Measurements from ENCODE around the gene MOGAT2. TPM values are rescaled to one million over a fixed set of nuclear protein-coding genes. Genes with fewer than 3 reads are reported as not detected.

Gene MOGAT2
- polyA plus RNA-seq, 2 donors: 0.02 TPM; not detected in 1

DNA sequence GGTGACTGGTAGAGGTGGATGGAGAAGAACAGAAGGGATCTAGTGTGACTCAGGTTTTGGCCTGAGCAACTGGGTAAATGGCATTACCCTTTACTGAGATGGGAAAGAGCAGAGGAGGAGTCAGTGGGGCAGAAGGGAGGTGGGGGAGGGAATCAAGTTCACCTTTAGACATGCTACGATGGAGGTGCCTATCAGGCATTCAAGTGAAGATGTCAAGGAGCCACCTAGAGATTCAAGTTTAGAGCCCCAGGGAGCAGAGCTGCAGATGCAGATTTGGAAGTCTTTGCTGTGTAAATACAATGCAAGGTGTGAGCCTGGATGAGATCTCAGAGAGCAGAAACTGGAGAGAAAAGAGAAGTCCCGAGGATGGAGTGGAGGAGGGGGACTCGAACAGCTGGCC, 979 bp upstream of the MOGAT2 start:
- Histone ChIP-seq H3K27me3 (ENCODE audit: control insufficient read depth in 1 of 2, insufficient read depth in 2 of 2, low read length in 2 of 2) (peaks cover 0 to 2% of the 10 kb centered on the region in 2 donors), H3K27ac (ENCODE audit: low read depth in 2 of 2, low read length in 1 of 2) (no peak overlapping the region), H3K4me1 (ENCODE audit: control insufficient read depth in 2 of 2, insufficient read depth in 2 of 2, low read length in 1 of 2) (peaks cover 3 to 4% of the 10 kb centered on the region in 2 donors), H3K4me3 (ENCODE audit: low read depth in 1 of 2, low read length in 2 of 2) (no peak overlapping the region), H3K36me3 (ENCODE audit: control insufficient read depth in 2 of 2, insufficient read depth in 2 of 2, low read length in 1 of 2) (no peaks in the 10 kb centered on the region), H3K9me3 (ENCODE audit: control insufficient read depth in 2 of 2, insufficient read depth in 1 of 2, low read depth in 1 of 2, low read length in 1 of 2) (no peaks in the 10 kb centered on the region)
- WGBS, 2 donors: 76 to 78% methylated on average over 3 of the region's 3 CpGs

DNA sequence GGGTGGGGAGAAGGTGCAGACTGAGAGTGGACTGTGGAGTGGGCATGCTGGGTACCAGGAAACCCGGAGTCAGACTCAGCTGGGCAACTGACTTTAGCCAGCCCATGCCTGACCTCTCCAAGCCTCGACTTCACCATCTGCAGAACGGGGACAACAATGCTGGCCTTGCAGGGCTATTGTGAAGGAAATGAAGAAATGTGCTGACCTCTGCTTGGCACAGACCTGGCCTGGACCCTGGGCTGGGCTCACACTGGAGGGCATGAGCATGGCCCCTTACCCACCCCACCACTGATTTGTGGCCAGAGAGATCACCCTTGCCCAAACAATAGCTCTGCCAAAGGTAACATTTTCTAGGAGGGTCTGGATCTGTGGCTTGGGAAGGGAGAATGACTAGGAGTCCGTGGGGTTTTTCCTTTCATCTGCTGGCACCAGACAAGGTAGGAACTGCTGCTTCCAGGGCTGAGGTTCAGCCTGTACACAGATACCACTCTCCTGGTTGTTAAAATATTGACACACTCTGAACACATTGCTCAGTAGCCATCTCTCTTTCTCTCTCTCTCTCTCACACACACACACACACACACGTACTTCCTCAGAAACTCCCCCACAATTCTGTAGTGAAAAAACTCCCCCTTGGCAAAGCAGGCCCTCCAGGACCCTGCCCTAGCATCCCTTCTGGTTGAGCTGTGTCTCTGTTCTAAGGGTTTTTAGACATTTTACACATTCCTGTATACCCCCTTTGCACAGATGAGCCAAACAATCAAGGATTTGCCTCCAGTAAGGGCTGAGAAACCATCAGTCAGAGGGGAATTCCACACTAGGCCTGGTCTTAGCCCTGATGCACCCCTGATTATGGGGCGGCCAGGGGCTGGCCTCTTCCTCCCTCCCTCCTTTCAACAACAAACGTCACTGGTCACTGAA, 1.0 kb downstream of the MOGAT2 start:
- H3K4me1 ChIP-seq (ENCODE audit: control insufficient read depth in 2 of 2, insufficient read depth in 2 of 2, low read length in 1 of 2): peaks cover 3 to 4% of the 10 kb centered on the region in 2 donors
- WGBS, 2 donors: 72 to 76% methylated on average over 7 of the region's 7 CpGs
- no peaks in the 10 kb centered on the region for H3K9me3 ChIP-seq (ENCODE audit: control insufficient read depth in 2 of 2, insufficient read depth in 1 of 2, low read depth in 1 of 2, low read length in 1 of 2)
- no peaks in the 10 kb centered on the region for H3K36me3 ChIP-seq (ENCODE audit: control insufficient read depth in 2 of 2, insufficient read depth in 2 of 2, low read length in 1 of 2)
- H3K27me3 ChIP-seq (ENCODE audit: control insufficient read depth in 1 of 2, insufficient read depth in 2 of 2, low read length in 2 of 2): no peaks in the 10 kb centered on the region
- H3K4me3 ChIP-seq (ENCODE audit: low read depth in 1 of 2, low read length in 2 of 2): no peak overlapping the region
- H3K27ac ChIP-seq (ENCODE audit: low read depth in 2 of 2, low read length in 1 of 2): no peak overlapping the region

DNA sequence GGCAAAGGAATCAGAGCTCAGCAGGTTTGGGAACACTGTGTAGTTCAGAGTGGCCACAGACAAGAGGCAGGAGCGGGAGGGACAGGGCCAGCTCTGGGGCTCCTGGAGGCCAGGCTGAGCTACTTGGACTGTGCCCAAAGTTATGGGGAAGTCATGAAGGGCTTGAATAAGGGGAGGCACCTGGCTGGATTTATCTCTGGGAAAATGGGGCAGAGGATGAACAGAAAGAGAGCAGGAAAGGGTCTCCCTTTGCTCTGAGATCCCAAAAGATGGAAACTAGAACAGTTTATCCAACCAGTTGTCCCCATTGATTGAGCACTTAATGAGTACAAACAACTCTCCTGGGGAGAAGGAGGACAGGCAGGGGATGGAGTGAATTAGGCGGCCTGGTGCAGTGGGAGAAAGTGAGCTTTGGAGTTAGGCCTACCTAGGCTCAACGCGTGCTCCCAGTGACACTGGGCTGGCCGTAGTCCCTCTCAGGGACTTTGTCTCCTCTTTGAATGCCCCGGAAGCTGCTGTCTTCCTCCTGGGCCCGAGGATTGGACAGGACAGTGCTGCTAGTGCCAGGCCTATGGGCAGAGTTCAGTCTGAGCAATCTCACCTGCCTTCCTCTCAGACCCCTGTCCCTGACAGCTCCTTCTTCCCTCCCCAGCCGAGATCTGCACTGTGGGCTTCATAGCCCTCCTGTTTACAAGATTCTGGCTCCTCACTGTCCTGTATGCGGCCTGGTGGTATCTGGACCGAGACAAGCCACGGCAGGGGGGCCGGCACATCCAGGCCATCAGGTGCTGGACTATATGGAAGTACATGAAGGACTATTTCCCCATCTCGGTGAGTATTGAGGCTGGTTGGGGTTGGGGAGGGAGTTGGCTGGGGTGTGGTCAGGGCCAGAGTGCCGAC, 2.0 kb downstream of the MOGAT2 start:
- Histone ChIP-seq H3K4me1 (ENCODE audit: control insufficient read depth in 2 of 2, insufficient read depth in 2 of 2, low read length in 1 of 2) (peaks cover 3 to 4% of the 10 kb centered on the region in 2 donors), H3K4me3 (ENCODE audit: low read depth in 1 of 2, low read length in 2 of 2) (no peak overlapping the region), H3K9me3 (ENCODE audit: control insufficient read depth in 2 of 2, insufficient read depth in 1 of 2, low read depth in 1 of 2, low read length in 1 of 2) (no peaks in the 10 kb centered on the region), H3K36me3 (ENCODE audit: control insufficient read depth in 2 of 2, insufficient read depth in 2 of 2, low read length in 1 of 2) (no peaks in the 10 kb centered on the region), H3K27me3 (ENCODE audit: control insufficient read depth in 1 of 2, insufficient read depth in 2 of 2, low read length in 2 of 2) (no peaks in the 10 kb centered on the region), H3K27ac (ENCODE audit: low read depth in 2 of 2, low read length in 1 of 2) (no peak overlapping the region)
- WGBS, 2 donors: 83 to 94% methylated on average over 14 of the region's 14 CpGs

DNA sequence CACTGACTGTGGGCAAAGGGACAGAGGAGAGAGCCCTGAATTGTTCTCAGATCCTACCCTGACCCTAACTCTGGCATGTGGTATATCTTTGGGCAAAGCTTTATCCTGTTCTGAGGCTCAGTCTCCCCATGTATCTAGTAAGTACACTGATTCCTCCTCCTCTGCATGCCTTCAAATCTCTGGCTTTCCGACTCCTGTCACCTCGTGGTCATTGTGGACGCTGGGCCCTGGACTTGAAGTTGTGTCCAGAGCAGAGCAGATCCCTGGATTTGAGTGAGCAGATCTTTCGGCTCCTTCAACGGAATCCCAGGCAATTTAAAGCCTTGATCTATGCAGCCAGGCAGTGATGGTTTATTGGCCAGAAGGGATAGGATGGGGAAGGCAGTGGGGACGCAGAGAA, 3.0 kb downstream of the MOGAT2 start:
- H3K4me1 ChIP-seq (ENCODE audit: control insufficient read depth in 2 of 2, insufficient read depth in 2 of 2, low read length in 1 of 2): peaks cover 3 to 4% of the 10 kb centered on the region in 2 donors
- WGBS, 2 donors: 94 to 95% methylated on average over 6 of the region's 6 CpGs
- no peak overlapping the region for H3K27ac ChIP-seq (ENCODE audit: low read depth in 2 of 2, low read length in 1 of 2)
- H3K9me3 ChIP-seq (ENCODE audit: control insufficient read depth in 2 of 2, insufficient read depth in 1 of 2, low read depth in 1 of 2, low read length in 1 of 2): no peaks in the 10 kb centered on the region
- H3K4me3 ChIP-seq (ENCODE audit: low read depth in 1 of 2, low read length in 2 of 2): no peak overlapping the region
- no peaks in the 10 kb centered on the region for H3K27me3 ChIP-seq (ENCODE audit: control insufficient read depth in 1 of 2, insufficient read depth in 2 of 2, low read length in 2 of 2)
- H3K36me3 ChIP-seq (ENCODE audit: control insufficient read depth in 2 of 2, insufficient read depth in 2 of 2, low read length in 1 of 2): no peaks in the 10 kb centered on the region

DNA sequence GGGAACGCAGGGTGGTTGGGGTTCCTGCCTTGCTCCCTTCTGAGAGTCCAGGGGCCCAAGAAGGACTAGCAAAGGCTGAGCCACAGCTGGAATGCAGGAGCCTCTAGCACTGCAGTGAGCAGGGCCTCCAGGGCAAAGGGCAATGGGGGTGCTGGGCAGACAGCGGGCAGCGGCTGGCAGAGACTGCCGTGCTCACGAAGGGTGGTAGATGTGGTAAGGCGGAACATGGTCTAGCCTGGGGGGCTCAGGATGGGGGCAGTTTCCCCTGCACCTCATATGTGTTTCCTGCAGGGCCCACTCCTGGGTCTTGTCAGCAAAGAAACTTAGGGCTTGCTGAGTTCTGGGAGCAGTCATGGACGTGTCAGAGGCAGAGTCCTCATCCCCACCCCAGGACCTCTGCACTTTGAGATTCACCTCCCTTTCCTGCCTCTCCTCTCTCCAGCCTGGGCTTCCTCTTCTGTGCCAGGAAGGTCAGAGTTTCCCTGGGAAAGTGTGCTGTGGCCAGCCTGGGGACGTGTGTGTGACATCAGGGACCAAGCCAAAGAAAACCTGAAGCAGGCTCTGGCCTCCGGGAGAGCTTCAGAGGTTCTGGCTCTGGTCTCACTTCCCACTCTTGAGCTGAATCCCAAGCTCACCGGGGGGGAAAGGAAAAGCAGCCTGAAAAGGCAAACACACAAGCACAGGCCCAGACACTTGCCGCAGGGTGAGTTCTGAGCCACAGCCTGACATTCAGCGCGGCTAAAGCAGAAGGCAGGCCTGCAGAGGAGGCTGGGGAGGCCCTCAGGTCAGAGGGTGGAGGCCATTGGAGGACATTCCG, 4.4 kb downstream of the MOGAT2 start:
- 72 to 78% methylated on average over 14 of the region's 14 CpGs for WGBS, 2 donors
- Histone ChIP-seq H3K36me3 (ENCODE audit: control insufficient read depth in 2 of 2, insufficient read depth in 2 of 2, low read length in 1 of 2) (no peaks in the 10 kb centered on the region), H3K4me1 (ENCODE audit: control insufficient read depth in 2 of 2, insufficient read depth in 2 of 2, low read length in 1 of 2) (peaks cover 3 to 4% of the 10 kb centered on the region in 2 donors), H3K27ac (ENCODE audit: low read depth in 2 of 2, low read length in 1 of 2) (no peak overlapping the region), H3K4me3 (ENCODE audit: low read depth in 1 of 2, low read length in 2 of 2) (no peak overlapping the region), H3K9me3 (ENCODE audit: control insufficient read depth in 2 of 2, insufficient read depth in 1 of 2, low read depth in 1 of 2, low read length in 1 of 2) (no peaks in the 10 kb centered on the region), H3K27me3 (ENCODE audit: control insufficient read depth in 1 of 2, insufficient read depth in 2 of 2, low read length in 2 of 2) (no peaks in the 10 kb centered on the region)

DNA sequence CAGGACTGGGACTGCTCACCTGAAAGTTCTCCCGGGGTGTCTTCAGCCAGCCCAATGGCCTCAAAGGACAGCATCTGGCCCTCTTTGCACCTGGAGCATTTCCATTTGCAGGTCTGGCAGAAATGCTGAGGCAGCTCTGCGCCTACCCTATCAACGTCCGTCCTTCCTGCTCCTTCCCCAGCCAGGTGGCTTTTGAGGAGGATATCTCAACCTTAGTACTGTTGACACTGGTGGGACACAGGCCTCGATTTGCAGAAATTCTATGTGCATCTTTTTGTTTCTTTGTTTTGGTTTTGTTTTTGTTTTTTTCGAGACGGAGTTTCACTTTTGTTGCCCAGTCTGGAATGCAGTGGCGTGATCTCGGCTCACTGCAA, 5.0 kb downstream of the MOGAT2 start:
- peaks cover 2 to 4% of the 10 kb centered on the region in 2 donors for H3K4me1 ChIP-seq (ENCODE audit: control insufficient read depth in 2 of 2, insufficient read depth in 2 of 2, low read length in 1 of 2)
- no peaks in the 10 kb centered on the region for H3K36me3 ChIP-seq (ENCODE audit: control insufficient read depth in 2 of 2, insufficient read depth in 2 of 2, low read length in 1 of 2)
- 82 to 85% methylated on average over 9 of the region's 9 CpGs for WGBS, 2 donors
- no peaks in the 10 kb centered on the region for H3K27me3 ChIP-seq (ENCODE audit: control insufficient read depth in 1 of 2, insufficient read depth in 2 of 2, low read length in 2 of 2)
- H3K27ac ChIP-seq (ENCODE audit: low read depth in 2 of 2, low read length in 1 of 2): no peak overlapping the region
- H3K4me3 ChIP-seq (ENCODE audit: low read depth in 1 of 2, low read length in 2 of 2): no peak overlapping the region
- H3K9me3 ChIP-seq (ENCODE audit: control insufficient read depth in 2 of 2, insufficient read depth in 1 of 2, low read depth in 1 of 2, low read length in 1 of 2): no peaks in the 10 kb centered on the region

DNA sequence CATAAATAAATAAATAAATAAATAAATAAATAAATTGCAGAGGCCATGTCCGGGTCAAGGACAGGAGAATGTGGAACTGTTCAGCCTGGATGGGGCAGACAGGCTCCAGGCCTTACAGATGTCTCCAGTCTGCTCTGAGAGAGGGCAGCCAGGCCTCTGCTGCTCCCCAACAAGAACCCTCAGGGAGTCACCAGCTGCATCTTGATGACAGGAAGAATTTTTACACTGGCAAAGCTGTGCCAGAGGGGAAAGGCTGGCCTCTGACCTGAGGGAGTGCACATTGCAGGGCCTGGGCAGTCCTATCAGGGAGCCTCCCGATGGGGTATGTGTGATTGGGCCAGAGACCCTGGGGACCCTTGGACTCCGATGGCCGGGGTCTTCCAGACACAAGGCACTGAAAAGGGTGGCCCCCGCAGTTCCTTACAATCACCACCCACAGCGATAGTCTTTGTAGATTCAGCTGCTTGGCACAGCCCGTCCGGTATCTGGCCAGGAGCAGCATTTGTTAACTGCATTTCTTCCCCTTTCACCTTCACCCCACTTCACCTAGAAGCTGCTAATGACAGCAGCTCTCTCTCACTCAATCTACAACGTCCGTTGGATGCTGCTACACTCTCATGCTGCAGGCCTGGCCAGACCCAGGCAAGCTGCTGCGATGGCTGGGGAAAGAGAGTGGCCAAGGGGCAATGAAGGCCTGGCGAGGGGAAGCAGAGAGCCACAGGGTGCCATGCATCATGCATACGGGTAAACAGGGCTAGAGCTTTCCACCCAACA, 8.1 kb downstream of the MOGAT2 start:
- Histone ChIP-seq H3K27me3 (ENCODE audit: control insufficient read depth in 1 of 2, insufficient read depth in 2 of 2, low read length in 2 of 2) (no peaks in the 10 kb centered on the region), H3K36me3 (ENCODE audit: control insufficient read depth in 2 of 2, insufficient read depth in 2 of 2, low read length in 1 of 2) (no peaks in the 10 kb centered on the region)
- 79 to 87% methylated on average over 13 of the region's 13 CpGs for WGBS, 2 donors

DNA sequence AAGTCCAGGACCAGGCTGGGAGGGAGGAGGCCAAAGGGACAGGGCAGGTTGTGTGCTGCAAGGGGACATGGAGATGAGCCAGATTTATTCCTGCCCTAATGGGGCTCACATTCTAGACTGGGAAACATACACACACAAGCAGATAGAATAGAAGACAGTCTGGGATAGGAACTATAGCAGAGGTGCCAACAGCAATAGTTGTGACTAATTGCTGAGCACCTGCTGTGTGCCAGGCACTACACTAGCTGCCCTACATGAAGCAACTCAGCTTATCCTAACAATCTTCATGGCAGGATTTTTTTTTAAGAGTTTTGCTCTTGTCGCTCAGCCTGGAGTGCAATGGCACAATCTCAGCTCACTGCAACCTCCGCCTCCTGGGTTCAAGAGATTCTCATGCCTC, 11.4 kb downstream of the MOGAT2 start:
- H3K9me3 ChIP-seq (ENCODE audit: control insufficient read depth in 2 of 2, insufficient read depth in 1 of 2, low read depth in 1 of 2, low read length in 1 of 2): no peaks in the 10 kb centered on the region
- WGBS, 2 donors: 96 to 100% methylated on average over 2 of the region's 2 CpGs
- no peaks in the 10 kb centered on the region for H3K36me3 ChIP-seq (ENCODE audit: control insufficient read depth in 2 of 2, insufficient read depth in 2 of 2, low read length in 1 of 2)
- no peak overlapping the region for H3K27ac ChIP-seq (ENCODE audit: low read depth in 2 of 2, low read length in 1 of 2)
- no peaks in the 10 kb centered on the region for H3K27me3 ChIP-seq (ENCODE audit: control insufficient read depth in 1 of 2, insufficient read depth in 2 of 2, low read length in 2 of 2)
- H3K4me3 ChIP-seq (ENCODE audit: low read depth in 1 of 2, low read length in 2 of 2): no peak overlapping the region
- peaks cover 0 to 3% of the 10 kb centered on the region in 2 donors for H3K4me1 ChIP-seq (ENCODE audit: control insufficient read depth in 2 of 2, insufficient read depth in 2 of 2, low read length in 1 of 2)

More for the DNA sequence above, 8.1 kb downstream of the MOGAT2 start:
- H3K4me1 ChIP-seq (ENCODE audit: control insufficient read depth in 2 of 2, insufficient read depth in 2 of 2, low read length in 1 of 2): no peaks in the 10 kb centered on the region
- H3K9me3 ChIP-seq (ENCODE audit: control insufficient read depth in 2 of 2, insufficient read depth in 1 of 2, low read depth in 1 of 2, low read length in 1 of 2): no peaks in the 10 kb centered on the region
- H3K27ac ChIP-seq (ENCODE audit: low read depth in 2 of 2, low read length in 1 of 2): no peak overlapping the region
- no peak overlapping the region for H3K4me3 ChIP-seq (ENCODE audit: low read depth in 1 of 2, low read length in 2 of 2)

Data from esophagus (tissue), 2 donors.